Subcutaneous adipose tissue (tissue), 4 donors: ENCODE measurements around the gene SLC7A5. TPM values are rescaled to one million over a fixed set of nuclear protein-coding genes. Genes with fewer than 3 reads are reported as not detected.

Source experiments
- CTCF ChIP-seq: fragments of 450-650 bp; IDR thresholded peaks from one replicate; pipeline ENCODE4 v1.5.1; 2016; ENCODE audit warnings: low read depth, mild to moderate bottlenecking, control low read depth, antibody characterized with exemption, moderate library complexity
- total RNA-seq, 4 donors: library from RNA; depleted of rRNA; stranded (reverse); fragments of >200 nt; gene quantifications; one replicate each; pipeline ENCODE4 v1.1.0, GENCODE V29; 2016

SLC7A5 gene
- total RNA-seq, 4 donors from 2014 or later: 0.38 to 1.5 (median 1.2) TPM

DNA sequence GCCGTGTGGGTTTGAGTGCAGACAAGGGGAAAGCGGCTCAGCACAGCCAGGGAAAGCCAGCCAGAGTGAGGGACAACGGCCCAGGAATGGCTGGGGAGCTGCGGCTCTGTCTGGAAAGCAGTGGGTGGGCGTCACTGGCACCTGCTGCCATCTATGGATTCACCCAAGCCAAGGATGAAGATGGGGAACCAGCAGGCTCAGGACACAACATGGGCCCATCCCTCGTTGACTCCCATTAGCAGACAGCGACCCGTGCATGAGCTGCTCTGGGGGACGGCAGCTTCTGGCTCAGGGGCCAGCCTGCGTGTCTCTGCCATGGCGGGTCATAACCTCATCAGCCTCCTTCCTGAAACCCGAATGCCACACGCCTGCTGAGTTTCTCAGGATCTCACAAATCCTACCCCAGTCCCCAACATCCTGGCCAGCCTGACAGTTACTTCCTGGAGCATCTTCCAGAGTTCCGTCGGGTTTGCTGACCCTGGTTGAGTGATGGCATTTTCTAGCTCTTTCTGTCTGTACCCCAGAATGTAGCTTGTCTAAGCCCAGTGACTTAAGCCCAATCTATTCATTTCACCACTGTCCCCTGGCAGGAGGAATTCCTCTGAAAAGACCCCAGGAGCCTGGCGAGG is 50.7 kb downstream of the SLC7A5 start:
- no peak for TF ChIP-seq CTCF

GRCh38 chr16:87817910-87818309 is 51.4 kb downstream of the SLC7A5 start:
- no peak for TF ChIP-seq CTCF

GRCh38 chr16:87816507-87817100 is 52.7 kb downstream of the SLC7A5 start:
- TF ChIP-seq CTCF: no peak

GRCh38 chr16:87815567-87815966 is 53.7 kb downstream of the SLC7A5 start:
- TF ChIP-seq CTCF: no peak

- TF ChIP-seq CTCF: no peak
Observed at GRCh38 chr16:87812200-87812656, 57.1 kb downstream of the SLC7A5 start.

DNA sequence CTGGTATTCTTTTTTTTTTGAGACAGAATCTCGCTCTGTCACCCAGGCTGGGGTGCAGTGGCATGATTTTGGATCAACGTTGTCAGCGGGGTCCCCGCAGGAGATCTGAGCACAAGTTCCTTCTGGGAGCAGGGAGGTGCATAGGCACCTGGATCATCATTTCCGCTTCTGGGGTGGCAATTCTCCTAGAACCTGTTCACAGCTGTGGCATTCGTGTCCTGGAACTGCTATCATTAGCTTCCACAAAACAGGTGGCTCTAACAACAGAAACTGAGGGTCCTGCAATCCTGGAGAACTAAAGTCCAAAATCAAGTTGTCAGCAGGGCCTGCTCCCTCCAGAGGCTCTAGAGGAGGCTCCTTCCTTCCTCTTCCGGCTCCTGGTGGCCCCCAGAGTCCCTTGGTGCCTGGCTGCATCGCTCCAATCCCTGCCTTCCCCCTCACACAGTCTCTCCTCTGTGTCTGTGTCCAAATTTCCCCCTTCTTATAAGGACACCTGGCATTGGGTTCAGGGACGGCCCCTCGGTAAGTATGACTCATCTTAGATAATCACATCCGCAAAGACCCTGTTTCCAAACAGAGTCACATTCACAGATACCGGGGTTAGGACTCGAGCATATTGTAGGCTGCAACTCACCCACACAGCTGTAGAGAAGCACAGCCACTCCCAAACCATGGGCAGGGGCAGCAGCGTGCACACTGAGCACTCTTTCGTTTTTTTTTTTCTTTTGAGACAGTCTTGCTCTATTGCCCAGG is 60.0 kb downstream of the SLC7A5 start:
- no peak for TF ChIP-seq CTCF

GRCh38 chr16:87808108-87808507 is 61.2 kb downstream of the SLC7A5 start:
- TF ChIP-seq CTCF: no peak
